ENCODE results near the gene BHLHE41.

DNA sequence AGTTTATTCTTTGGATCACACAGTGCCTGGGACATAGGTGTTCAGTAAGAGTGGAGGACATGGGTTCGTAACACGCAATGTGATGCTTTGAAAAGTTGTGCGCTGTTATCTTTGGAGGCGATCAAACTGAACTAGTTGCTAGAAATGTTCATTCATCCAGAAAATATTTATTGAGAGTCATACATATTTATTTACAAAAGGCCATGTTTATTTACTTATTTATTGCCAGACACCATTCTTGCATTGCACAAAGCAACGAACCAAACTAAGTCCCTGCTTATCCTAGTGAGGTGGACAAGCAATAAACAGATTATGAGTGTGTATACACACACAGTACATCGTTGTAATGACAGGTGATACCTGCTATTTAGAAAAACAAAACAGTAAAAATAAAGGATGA, 12.6 kb downstream of the BHLHE41 start:
- TF ChIP-seq EZH2 (IDR thresholded peaks at IDR 0.05; ENCODE audit: low read length, unreplicated experiment): no peak
- TF ChIP-seq, protein P1, sequence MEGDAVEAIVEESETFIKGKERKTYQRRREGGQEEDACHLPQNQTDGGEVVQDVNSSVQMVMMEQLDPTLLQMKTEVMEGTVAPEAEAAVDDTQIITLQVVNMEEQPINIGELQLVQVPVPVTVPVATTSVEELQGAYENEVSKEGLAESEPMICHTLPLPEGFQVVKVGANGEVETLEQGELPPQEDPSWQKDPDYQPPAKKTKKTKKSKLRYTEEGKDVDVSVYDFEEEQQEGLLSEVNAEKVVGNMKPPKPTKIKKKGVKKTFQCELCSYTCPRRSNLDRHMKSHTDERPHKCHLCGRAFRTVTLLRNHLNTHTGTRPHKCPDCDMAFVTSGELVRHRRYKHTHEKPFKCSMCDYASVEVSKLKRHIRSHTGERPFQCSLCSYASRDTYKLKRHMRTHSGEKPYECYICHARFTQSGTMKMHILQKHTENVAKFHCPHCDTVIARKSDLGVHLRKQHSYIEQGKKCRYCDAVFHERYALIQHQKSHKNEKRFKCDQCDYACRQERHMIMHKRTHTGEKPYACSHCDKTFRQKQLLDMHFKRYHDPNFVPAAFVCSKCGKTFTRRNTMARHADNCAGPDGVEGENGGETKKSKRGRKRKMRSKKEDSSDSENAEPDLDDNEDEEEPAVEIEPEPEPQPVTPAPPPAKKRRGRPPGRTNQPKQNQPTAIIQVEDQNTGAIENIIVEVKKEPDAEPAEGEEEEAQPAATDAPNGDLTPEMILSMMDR (conservative IDR thresholded peaks at IDR 0.05; ENCODE audit: low read depth, low read length): no peak
- TF ChIP-seq EZH2phosphoT487 (IDR thresholded peaks at IDR 0.05; ENCODE audit: borderline replicate concordance, low read length): no peak

All from PC-3 (cell line).